Left lung (tissue), 10 donors: ENCODE data around the gene VSIG8. TPM values are rescaled to one million over a fixed set of nuclear protein-coding genes. Genes with fewer than 3 reads are reported as not detected.

Experiments used
- ATAC-seq: fragments of 200-7000 bp; cut with Tn5 transposase; one replicate; pipeline ENCODE4 v1.9.1; 2020; ENCODE audit warnings: moderate library complexity
- DNase-seq, 4 donors: peaks; one replicate each; pipeline ENCODE4 v3.0.0-alpha.2; 2013 to 2020
- H3K27ac ChIP-seq, 2 donors: fragments of 200-600 bp; sonication (generic) in 1 of 2; one replicate each; pipeline versions ENCODE4 v1.5.0 to v1.8.0; 2020 to 2021
- H3K27me3 ChIP-seq, 2 donors: fragments of 200-600 bp; sonication (generic) in 1 of 2; one replicate each; pipeline versions ENCODE4 v1.5.0 to v1.8.0; 2020 to 2021
- H3K36me3 ChIP-seq, 2 donors: fragments of 200-600 bp; sonication (generic) in 1 of 2; one replicate each; pipeline versions ENCODE4 v1.5.0 to v1.8.0; 2020 to 2021
- H3K4me1 ChIP-seq, 2 donors: fragments of 200-600 bp; one replicate each; pipeline ENCODE4 v1.8.0; 2021
- H3K4me3 ChIP-seq, 2 donors: fragments of 200-600 bp; sonication (generic) in 1 of 2; one replicate each; pipeline versions ENCODE4 v1.5.0 to v1.8.0; 2020 to 2021; ENCODE audit warnings: mild to moderate bottlenecking in 1 of 2
- H3K9me3 ChIP-seq, 2 donors: fragments of 200-600 bp; sonication (generic) in 1 of 2; one replicate each; pipeline versions ENCODE4 v1.5.0 to v1.8.0; 2020 to 2021
- intact Hi-C, 2 donors: fragments of 100-400 bp; cut with DNase I; formaldehyde crosslinking; loops; one replicate each; pipeline versions ENCODE4 v1.11.2 to v1.14.2; 2022
- polyA plus RNA-seq, 6 donors: library from polyadenylated mRNA; unstranded; fragments of 120-200 nt; gene quantifications; one replicate each; pipeline ENCODE4 v1.2.1, GENCODE V29; 2013; ENCODE audit not compliant: insufficient read length in 6 of 6
- total RNA-seq, 2 donors: library from RNA; stranded (reverse); fragmentation: NEBNext Ultra II Directional; extraction: Animal tissue kit (Norgen Biotek cat#: 25700); gene quantifications; one replicate each; pipeline ENCODE4 v1.2.1, GENCODE V29; 2021
- TF ChIP-seq, protein P1 (sequence below), 2 donors: fragments of 200-600 bp; sonication (generic) in 1 of 2; IDR thresholded peaks; one replicate each; pipeline versions ENCODE4 v1.5.0 to v1.8.0; 2021; ENCODE audit warnings: antibody characterized with exemption in 2 of 2
- donor health status: DM: no; HTN: yes; CAD: no.
- donor health status: DM: no; HTN: no; CAD: no.

Gene VSIG8
- total and polyA plus RNA-seq, 8 donors, result 0.10 to 0.14 TPM; not detected in 6

DNA sequence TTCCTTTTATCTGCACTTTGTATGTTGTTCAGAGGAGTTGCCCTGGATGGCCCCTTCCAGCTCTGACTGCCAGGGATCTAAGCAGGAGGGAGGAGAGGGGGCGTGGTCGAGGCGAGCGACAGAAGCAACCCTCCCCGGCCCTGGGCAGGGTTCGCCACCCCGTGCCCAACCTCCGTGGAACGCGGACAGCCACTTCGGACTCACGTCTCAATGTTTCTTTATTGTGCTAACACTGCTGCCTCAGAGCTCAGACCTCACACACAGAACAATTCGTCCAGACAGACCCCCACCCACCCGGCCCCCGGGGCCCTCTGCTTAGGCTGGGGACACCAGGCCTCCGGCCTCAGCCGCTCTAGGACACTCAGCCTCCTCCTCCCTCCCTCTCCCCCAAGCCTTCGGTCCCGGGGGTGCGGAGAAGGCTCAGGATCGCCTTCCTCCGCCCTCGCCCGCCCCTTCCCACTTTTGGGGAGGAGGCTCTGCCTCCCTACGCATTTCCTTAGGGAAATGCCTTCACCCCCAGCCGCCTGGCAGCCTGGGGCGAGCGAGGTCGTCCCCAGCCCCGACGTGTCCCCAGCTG, 8.3 kb downstream of the VSIG8 start:
- H3K4me1 ChIP-seq, result peaks cover 0 to 37% of the 10 kb centered on the region in 2 donors
- H3K27me3 ChIP-seq, result no peaks in the 10 kb centered on the region
- ATAC-seq, result peak; percentile 89
- no peaks in the 10 kb centered on the region for H3K9me3 ChIP-seq
- H3K27ac ChIP-seq, result peak overlapping the region; percentile 91 to 96
- no peaks in the 10 kb centered on the region for H3K36me3 ChIP-seq
- DNase-seq, result peak in 3 of 4 donors; percentile 74 to 91 (median 85)
- intact Hi-C loops, result no loop called here
- peak overlapping the region; percentile 63 to 75 for H3K4me3 ChIP-seq
- TF ChIP-seq, protein P1, sequence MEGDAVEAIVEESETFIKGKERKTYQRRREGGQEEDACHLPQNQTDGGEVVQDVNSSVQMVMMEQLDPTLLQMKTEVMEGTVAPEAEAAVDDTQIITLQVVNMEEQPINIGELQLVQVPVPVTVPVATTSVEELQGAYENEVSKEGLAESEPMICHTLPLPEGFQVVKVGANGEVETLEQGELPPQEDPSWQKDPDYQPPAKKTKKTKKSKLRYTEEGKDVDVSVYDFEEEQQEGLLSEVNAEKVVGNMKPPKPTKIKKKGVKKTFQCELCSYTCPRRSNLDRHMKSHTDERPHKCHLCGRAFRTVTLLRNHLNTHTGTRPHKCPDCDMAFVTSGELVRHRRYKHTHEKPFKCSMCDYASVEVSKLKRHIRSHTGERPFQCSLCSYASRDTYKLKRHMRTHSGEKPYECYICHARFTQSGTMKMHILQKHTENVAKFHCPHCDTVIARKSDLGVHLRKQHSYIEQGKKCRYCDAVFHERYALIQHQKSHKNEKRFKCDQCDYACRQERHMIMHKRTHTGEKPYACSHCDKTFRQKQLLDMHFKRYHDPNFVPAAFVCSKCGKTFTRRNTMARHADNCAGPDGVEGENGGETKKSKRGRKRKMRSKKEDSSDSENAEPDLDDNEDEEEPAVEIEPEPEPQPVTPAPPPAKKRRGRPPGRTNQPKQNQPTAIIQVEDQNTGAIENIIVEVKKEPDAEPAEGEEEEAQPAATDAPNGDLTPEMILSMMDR (IDR thresholded peaks at IDR 0.05), result no peak

- intact Hi-C loops, result no loop called here
Observed at GRCh38 chr1:159853417-159854115, 8.9 kb downstream of the VSIG8 start.

GRCh38 chr1:159851407-159851806, 11.1 kb downstream of the VSIG8 start:
- Histone ChIP-seq H3K9me3 (no peaks in the 10 kb centered on the region), H3K36me3 (no peaks in the 10 kb centered on the region), H3K27me3 (no peaks in the 10 kb centered on the region), H3K27ac (no peak overlapping the region), H3K4me1 (peaks cover 0 to 47% of the 10 kb centered on the region in 2 donors), H3K4me3 (no peak overlapping the region)
- intact Hi-C loops, result no loop called here
- TF ChIP-seq, protein P1 (IDR thresholded peaks at IDR 0.05), result no peak
- no peak for DNase-seq
- no peak for ATAC-seq

More at GRCh38 chr1:159853417-159854115, 8.9 kb downstream of the VSIG8 start:
- DNase-seq (no peak), ATAC-seq (no peak)
- Histone ChIP-seq H3K4me1 (peaks cover 0 to 39% of the 10 kb centered on the region in 2 donors), H3K27me3 (no peaks in the 10 kb centered on the region), H3K27ac (peak overlapping the region; percentile 91 to 96), H3K9me3 (no peaks in the 10 kb centered on the region), H3K4me3 (peak overlapping the region; percentile 63 to 75), H3K36me3 (no peaks in the 10 kb centered on the region)
- TF ChIP-seq, protein P1 (IDR thresholded peaks at IDR 0.05), result no peak

DNA sequence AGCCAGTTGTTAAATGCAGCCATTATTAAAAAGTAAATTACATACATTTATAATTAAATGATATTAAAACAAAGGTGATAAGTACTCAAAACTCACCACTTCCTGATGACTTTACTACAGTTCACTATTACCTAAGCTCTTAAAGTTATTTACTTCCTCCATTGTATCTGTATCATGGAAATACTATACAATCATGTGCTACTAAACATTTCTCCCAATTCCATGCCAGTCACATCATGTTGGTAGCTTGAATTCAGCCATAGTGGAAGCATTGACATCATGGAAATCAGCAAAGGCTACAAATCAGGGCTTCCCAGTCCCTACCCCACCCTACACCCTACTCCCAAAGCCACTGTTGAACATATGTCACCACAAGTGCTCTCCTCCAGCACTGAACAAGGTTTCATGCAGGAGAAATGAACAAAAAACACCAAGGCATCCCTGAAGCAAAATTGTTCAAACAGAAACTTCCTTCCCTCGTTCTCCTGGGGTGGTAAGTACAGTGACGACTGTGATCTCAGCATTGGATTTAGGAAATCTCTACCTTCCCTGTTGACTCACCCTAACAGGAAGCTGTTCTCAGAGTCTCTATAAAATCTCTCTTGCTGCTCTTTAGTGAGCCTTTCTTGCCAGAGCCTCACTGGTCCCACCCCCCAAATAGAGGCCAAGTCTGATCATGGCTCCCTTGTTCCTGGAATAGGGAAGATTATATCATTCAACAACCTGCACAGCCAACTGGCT, 12.7 kb downstream of the VSIG8 start:
- DNase-seq, result no peak
- no peaks in the 10 kb centered on the region for H3K36me3 ChIP-seq
- H3K4me3 ChIP-seq, result no peak overlapping the region
- H3K27ac ChIP-seq, result no peak overlapping the region
- no peak for ATAC-seq
- intact Hi-C loops, result no loop called here
- H3K9me3 ChIP-seq, result no peaks in the 10 kb centered on the region
- H3K4me1 ChIP-seq, result peaks cover 0 to 37% of the 10 kb centered on the region in 2 donors
- no peaks in the 10 kb centered on the region for H3K27me3 ChIP-seq
- TF ChIP-seq, protein P1 (IDR thresholded peaks at IDR 0.05), result no peak

- intact Hi-C loops, result no loop called here
Observed at GRCh38 chr1:159848326-159848725, 14.1 kb downstream of the VSIG8 start.

More at GRCh38 chr1:159848326-159848725, 14.1 kb downstream of the VSIG8 start:
- H3K27ac ChIP-seq, result no peak overlapping the region
- no peaks in the 10 kb centered on the region for H3K36me3 ChIP-seq
- H3K27me3 ChIP-seq, result no peaks in the 10 kb centered on the region
- no peak overlapping the region for H3K4me3 ChIP-seq
- H3K9me3 ChIP-seq, result no peaks in the 10 kb centered on the region
- peaks cover 0 to 24% of the 10 kb centered on the region in 2 donors for H3K4me1 ChIP-seq
- DNase-seq (no peak), ATAC-seq (no peak)
- TF ChIP-seq, protein P1 (IDR thresholded peaks at IDR 0.05), result no peak
